Heart left ventricle (tissue), 13 donors: ENCODE measurements around the gene GPI.

ENCODE experiments used
- CTCF ChIP-seq, 12 donors: fragments of 200-600 bp; sonication (generic) in 4 of 12; IDR thresholded peaks; one replicate each; pipeline versions ENCODE4 v1.5.0 to v1.8.0; 2018 to 2022; ENCODE audit warnings: antibody characterized with exemption in 12 of 12, mild to moderate bottlenecking in 5 of 12
- POLR2A ChIP-seq, 2 donors: fragments of 450-650 bp; IDR thresholded peaks; one replicate each; pipeline ENCODE4 v1.6.1; 2017; ENCODE audit warnings: antibody characterized with exemption in 2 of 2, mild to moderate bottlenecking in 2 of 2, moderate library complexity in 2 of 2
- donor health status: ischemic (EF 13 %, LVEDD 7.1; RV severe dilation, severe dysfunction).
- donor health status: DM: no; HTN: yes; CAD: no.
- donor health status: DM: no; HTN: no; CAD: no.
- donor health status: ischemic (EF 25% LVEDD 6.9; RV normal size, moderate dysfunction).
- donor health status: ischemic (EF 25% LVEDD 5.7; RV mildly dilated, moderate dysfunction).
- donor health status: ischemic (EF 35%, LVEDD 5.7; RV mildly dilated, moderate dysfunction).
- donor health status: nonischemic (EF 11% LVEDD 7.7; RV severe dilation, severe dysfunction).
- donor health status: DM: yes; HTN: yes; CAD: no.
- donor health status: PGD.
- donor health status: ischemic (EF 29% LVEDD 5.4; RV normal size, mild dysfunction).
- donor health status: nonischemic (EF 23%, LVEDD 6.1; RV moderate dilation, normal function).

GRCh38 chr19:34343751-34344150 is 21.2 kb upstream of the GPI start:
- no peak for TF ChIP-seq CTCF (IDR thresholded peaks at IDR 0.05)
- TF ChIP-seq POLR2A (IDR thresholded peaks at IDR 0.05) = no peak
